Gastrocnemius medialis (tissue), 4 donors: ENCODE results near the gene CLPSL2. TPM values are rescaled to one million over a fixed set of nuclear protein-coding genes. Genes with fewer than 3 reads are reported as not detected.

Experiments used
- ATAC-seq, 2 donors: fragments of 150-250 bp; one replicate each; pipeline ENCODE4 v1.9.1; 2016
- DNase-seq, 2 donors: peaks; one replicate each; pipeline ENCODE4 v3.0.0-alpha.2; 2019
- H3K27ac ChIP-seq, 4 donors: fragments of 200-600 bp; sonication (generic); 1 replicate in 1 of 4; 2 replicates in 3 of 4; pipeline ENCODE4 v1.5.1; 2016 to 2018; ENCODE audit warnings: mild to moderate bottlenecking in 2 of 4, moderate library complexity in 1 of 4
- H3K27me3 ChIP-seq, 3 donors: fragments of 200-600 bp; sonication (generic) in 2 of 3; 1 replicate in 1 of 3; 2 replicates in 2 of 3; pipeline versions ENCODE4 v1.5.1 to v1.6.0; 2016 to 2019; ENCODE audit warnings: mild to moderate bottlenecking in 1 of 3, moderate library complexity in 1 of 3
- H3K36me3 ChIP-seq, 2 donors: fragments of 200-600 bp; sonication (generic) in 1 of 2; one replicate each; pipeline ENCODE4 v1.5.1; 2017 to 2018
- H3K4me1 ChIP-seq, 2 donors: fragments of 200-600 bp; sonication (generic) in 1 of 2; one replicate each; pipeline ENCODE4 v1.5.1; 2016 to 2017; ENCODE audit warnings: mild to moderate bottlenecking in 2 of 2
- H3K4me3 ChIP-seq, 4 donors: fragments of 200-600 bp; sonication (generic) in 3 of 4; 1 replicate in 1 of 4; 2 replicates in 3 of 4; pipeline ENCODE4 v1.5.1; 2016 to 2019; ENCODE audit warnings: mild to moderate bottlenecking in 2 of 4
- H3K9me3 ChIP-seq, 3 donors: fragments of 200-600 bp; sonication (generic) in 2 of 3; 1 replicate in 1 of 3; 2 replicates in 2 of 3; pipeline ENCODE4 v1.5.1; 2016 to 2019
- POLR2A ChIP-seq, 2 donors: fragments of 450-650 bp; IDR thresholded peaks; one replicate each; pipeline ENCODE4 v1.6.1; 2017; ENCODE audit warnings: antibody characterized with exemption in 2 of 2, mild to moderate bottlenecking in 2 of 2, moderate library complexity in 2 of 2
- in situ Hi-C, 4 donors: fragments of 200-750 bp; cut with MboI; loops; one replicate each; pipeline versions ENCODE4 v1.15.0 to v1.8.0; 2017; ENCODE audit warnings: low sequenced_read_pairs in 4 of 4
- intact Hi-C: fragments of 100-400 bp; cut with DNase I; formaldehyde crosslinking; loops from one replicate; pipeline ENCODE4 v1.15.1; 2023; ENCODE audit warnings: low total_unique reads
- total RNA-seq, 4 donors: library from RNA; depleted of rRNA; stranded (reverse); fragments of >200 nt; gene quantifications; one replicate each; pipeline versions ENCODE4 v1.1.0 to v1.2.3, GENCODE V29; 2016
- TF ChIP-seq, protein P1 (sequence below), 5 experiments: fragments of 450-650 bp in 3 of 5; fragments of 200-600 bp in 2 of 5; sonication (generic) in 2 of 5; IDR thresholded peaks in 4 of 5; conservative IDR thresholded peaks in 1 of 5; 1 replicate in 4 of 5; 2 replicates in 1 of 5; pipeline ENCODE4 v1.5.1; 2016 to 2019; ENCODE audit warnings: antibody characterized with exemption in 5 of 5, mild to moderate bottlenecking in 3 of 5, moderate library complexity in 3 of 5

The CLPSL2 gene
- total RNA-seq, 4 donors from 2014 or later, result not detected

DNA sequence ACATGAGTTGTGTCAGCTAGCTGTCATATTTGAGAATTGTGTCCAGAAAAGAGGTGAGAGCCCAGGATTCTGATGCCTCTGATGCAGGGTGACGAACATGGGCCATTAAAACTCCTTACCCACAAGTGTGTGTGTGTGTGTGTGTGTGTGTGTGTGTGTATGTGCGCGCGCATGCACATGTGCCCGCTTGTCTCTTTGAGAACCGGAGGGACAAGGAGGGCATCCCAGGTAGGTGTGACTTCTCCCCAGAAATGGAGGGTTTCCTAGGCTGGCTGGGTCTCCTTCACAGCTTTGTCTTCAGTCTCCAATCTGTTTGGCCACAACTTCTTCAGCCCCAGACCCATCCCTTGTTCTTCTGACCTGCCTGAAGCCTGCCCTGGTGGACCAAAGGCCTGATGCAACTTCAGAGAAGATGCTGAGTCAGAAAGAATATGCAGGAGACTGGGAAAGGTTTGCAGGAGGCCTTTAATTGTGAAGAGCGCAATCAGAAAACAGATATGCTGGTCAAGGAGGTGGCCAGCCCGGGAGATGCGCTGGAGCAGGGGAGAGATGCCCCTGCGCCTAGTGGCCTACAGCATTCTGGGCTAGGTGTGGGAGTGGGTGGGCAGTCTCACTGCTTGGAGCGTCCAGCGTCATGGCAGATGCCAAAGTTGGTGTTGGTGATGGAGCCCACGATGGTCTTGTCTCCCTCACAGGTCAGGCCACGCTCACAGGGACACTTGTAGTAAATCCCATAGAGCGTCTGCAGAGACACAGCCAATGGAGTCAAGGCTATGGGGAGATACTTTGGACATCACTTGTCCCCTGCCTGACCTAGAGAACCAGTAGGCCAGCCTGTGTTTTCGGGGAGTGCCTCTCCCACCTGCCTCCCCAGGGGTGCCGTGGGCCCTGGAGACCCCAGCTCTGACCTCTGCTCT, 18.4 kb downstream of the CLPSL2 start:
- peaks cover 0 to 20% (median 4%) of the 10 kb centered on the region in 3 donors for H3K27me3 ChIP-seq
- H3K4me3 ChIP-seq, result no peak overlapping the region
- DNase-seq (no peak), ATAC-seq (no peak)
- no peaks in the 10 kb centered on the region for H3K36me3 ChIP-seq
- H3K4me1 ChIP-seq, result no peaks in the 10 kb centered on the region
- H3K9me3 ChIP-seq, result no peaks in the 10 kb centered on the region
- in situ Hi-C loops, result no loop called here
- no peak overlapping the region for H3K27ac ChIP-seq
- TF ChIP-seq, protein P1, sequence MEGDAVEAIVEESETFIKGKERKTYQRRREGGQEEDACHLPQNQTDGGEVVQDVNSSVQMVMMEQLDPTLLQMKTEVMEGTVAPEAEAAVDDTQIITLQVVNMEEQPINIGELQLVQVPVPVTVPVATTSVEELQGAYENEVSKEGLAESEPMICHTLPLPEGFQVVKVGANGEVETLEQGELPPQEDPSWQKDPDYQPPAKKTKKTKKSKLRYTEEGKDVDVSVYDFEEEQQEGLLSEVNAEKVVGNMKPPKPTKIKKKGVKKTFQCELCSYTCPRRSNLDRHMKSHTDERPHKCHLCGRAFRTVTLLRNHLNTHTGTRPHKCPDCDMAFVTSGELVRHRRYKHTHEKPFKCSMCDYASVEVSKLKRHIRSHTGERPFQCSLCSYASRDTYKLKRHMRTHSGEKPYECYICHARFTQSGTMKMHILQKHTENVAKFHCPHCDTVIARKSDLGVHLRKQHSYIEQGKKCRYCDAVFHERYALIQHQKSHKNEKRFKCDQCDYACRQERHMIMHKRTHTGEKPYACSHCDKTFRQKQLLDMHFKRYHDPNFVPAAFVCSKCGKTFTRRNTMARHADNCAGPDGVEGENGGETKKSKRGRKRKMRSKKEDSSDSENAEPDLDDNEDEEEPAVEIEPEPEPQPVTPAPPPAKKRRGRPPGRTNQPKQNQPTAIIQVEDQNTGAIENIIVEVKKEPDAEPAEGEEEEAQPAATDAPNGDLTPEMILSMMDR (IDR thresholded peaks at IDR 0.05 in 4 of 5, conservative IDR thresholded peaks at IDR 0.05 in 1 of 5), result no peak
- no peak for TF ChIP-seq POLR2A (IDR thresholded peaks at IDR 0.05)
- intact Hi-C loops, result no loop called here

DNA sequence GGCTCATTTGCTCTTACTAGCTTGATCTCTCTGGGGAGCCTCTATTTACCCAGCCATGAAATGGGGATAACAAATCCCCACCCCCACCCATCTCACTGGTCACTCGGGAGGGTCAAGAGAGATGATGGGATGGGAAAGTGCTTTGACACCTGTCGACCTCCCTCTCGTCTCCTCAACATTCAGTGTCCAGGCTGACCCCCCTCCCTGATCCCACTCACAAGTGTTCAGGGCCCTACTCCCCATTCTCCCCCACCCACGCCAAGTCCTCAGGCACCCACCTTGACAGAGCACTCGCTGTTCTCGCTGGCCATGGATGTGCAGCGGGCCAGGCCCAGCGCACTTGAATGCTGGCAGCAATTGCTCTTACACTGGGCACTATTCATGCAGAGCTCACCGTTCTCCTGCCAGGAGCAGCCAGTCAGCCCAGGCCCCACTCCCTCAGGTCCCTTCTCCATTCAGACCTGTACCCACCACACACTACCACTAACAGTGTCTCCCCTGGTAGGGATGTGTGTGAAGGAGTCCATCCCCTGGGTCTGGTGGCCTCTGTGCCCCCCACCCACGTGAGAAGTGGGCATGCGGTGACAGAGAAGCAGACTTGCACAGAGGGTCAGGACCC, 19.2 kb downstream of the CLPSL2 start:
- DNase-seq (no peak), ATAC-seq (no peak)
- Histone ChIP-seq H3K9me3 (no peaks in the 10 kb centered on the region), H3K4me1 (no peaks in the 10 kb centered on the region), H3K27me3 (peaks cover 0 to 16% (median 0%) of the 10 kb centered on the region in 3 donors), H3K27ac (no peak overlapping the region), H3K4me3 (no peak overlapping the region), H3K36me3 (no peaks in the 10 kb centered on the region)
- intact Hi-C loops, result no loop called here
- in situ Hi-C loops, result no loop called here
- TF ChIP-seq, protein P1 (IDR thresholded peaks at IDR 0.05 in 4 of 5, conservative IDR thresholded peaks at IDR 0.05 in 1 of 5), result no peak
- TF ChIP-seq POLR2A (IDR thresholded peaks at IDR 0.05), result no peak

DNA sequence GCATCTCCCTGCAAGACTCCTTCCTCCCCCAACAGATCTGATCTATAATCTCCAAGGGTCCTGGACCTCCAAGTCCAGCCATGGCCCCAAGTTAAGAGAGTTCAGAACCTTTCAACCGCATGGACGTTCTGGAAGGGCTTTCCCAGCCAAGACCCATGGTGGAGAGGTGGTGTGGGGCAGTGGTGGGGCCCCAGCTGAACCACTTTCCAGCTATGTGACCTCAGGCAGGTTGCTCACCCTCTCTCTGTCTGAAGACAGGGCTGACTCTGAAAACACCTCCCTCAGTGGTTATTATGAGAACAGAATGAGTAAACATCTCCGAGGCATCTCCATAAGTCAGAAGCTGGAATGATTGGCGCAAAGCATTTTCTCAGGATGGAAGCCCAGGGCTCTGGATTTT, 19.8 kb downstream of the CLPSL2 start:
- H3K27ac ChIP-seq, result no peak overlapping the region
- no peak overlapping the region for H3K4me3 ChIP-seq
- intact Hi-C loops, result no loop called here
- DNase-seq, result no peak
- in situ Hi-C loops, result no loop called here
- no peak for ATAC-seq
- peaks cover 0 to 16% (median 0%) of the 10 kb centered on the region in 3 donors for H3K27me3 ChIP-seq
- no peaks in the 10 kb centered on the region for H3K4me1 ChIP-seq
- no peaks in the 10 kb centered on the region for H3K36me3 ChIP-seq
- no peaks in the 10 kb centered on the region for H3K9me3 ChIP-seq
- TF ChIP-seq, protein P1 (IDR thresholded peaks at IDR 0.05 in 4 of 5, conservative IDR thresholded peaks at IDR 0.05 in 1 of 5), result no peak
- TF ChIP-seq POLR2A (IDR thresholded peaks at IDR 0.05), result no peak

DNA sequence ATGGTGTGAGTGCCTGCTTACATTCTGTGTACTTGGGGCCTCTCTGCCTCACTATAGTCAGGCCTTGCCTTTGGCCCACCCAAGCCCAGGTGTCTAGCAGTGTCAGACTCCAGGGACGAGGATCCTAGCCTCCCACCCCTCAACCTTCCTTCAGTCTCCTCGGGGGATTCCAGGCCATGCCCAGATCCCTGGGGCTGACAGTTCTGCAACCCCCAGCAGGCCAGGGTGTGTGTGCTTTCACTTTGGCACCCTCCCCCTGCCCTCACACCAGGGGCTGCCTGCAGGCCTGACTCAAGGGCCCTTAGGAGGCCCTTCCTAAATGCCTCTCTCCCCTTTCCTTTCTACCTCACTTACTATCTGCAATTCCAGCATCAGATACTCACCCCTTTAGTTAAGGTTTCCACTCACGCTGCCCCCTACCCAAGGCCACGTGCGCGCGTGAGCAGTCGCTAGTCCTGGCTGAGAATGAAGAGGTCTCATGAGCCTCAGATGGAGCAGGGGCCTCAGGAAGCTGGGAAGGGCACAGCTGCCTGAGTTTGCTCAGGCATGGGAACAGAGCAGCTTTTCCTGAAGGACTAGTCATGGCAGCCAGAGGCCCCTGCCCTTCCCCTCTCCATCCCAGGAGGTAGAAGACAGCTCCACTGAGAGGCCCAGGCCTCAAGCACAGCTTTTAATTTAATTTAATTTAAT, 21.6 kb downstream of the CLPSL2 start:
- TF ChIP-seq, protein P1 (IDR thresholded peaks at IDR 0.05 in 4 of 5, conservative IDR thresholded peaks at IDR 0.05 in 1 of 5), result no peak
- no peak for TF ChIP-seq POLR2A (IDR thresholded peaks at IDR 0.05)
- H3K9me3 ChIP-seq, result no peaks in the 10 kb centered on the region
- H3K27ac ChIP-seq, result no peak overlapping the region
- no peak overlapping the region for H3K4me3 ChIP-seq
- no peaks in the 10 kb centered on the region for H3K4me1 ChIP-seq
- no peaks in the 10 kb centered on the region for H3K36me3 ChIP-seq
- H3K27me3 ChIP-seq, result peaks cover 0 to 16% (median 0%) of the 10 kb centered on the region in 3 donors
- intact Hi-C loops (loop anchor here (1.0 kb wide), 1 partner anchor 11 kb away; no protein-coding TSS in a partner anchor), in situ Hi-C loops (no loop called here)
- no peak for DNase-seq
- ATAC-seq, result no peak
